Measurements from ENCODE around the gene TSN. TPM values are rescaled to one million over a fixed set of nuclear protein-coding genes. Genes with fewer than 3 reads are reported as not detected.

Gene TSN
- total RNA-seq: 64.1 and 65.2 TPM in 2 replicates

DNA sequence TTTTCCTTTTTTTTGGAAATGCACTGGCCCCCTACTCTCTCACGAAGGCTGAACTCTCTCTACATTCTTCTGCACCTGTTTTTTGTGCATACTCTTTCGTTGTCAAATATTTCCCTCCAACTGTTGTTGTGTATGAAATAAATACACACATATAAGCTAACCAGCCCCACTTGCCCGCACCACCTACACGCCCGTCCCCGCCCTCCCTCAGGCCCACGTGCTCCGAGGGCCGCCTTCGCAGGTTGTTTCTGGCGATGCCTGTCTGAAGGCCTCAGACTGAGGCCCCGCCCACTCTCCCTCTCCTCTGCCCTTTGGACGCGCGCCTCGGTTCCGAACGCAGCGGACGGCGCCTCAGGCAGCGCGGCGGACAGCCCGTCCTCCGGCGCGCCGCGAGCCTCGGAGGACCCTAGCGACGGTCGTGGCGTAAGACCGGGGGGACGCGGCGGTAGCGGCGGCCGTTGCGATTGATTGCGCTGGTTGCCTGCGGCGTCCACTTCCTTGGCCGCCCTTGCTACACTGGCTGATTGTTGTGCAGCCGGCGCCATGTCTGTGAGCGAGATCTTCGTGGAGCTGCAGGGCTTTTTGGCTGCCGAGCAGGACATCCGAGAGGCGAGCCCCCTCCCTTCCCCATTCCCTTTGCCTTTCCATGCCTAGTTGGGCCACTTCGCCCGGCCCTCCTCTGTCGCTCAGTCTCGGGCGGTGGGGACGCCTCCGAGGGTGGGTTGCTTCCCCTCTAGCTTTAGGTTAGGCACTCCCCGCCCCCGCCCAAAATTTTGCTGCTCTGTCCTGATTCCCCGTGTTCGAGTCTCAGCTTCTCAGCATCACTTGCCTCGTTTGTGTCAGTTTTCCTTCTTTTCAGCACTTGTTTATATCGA, at the start of gene TSN:
TSN (plus strand) TSS at position 415 of the 875 bp plus-strand sequence; CDS start at position 544, 129 bp downstream.
- TF ChIP-seq, protein P1, sequence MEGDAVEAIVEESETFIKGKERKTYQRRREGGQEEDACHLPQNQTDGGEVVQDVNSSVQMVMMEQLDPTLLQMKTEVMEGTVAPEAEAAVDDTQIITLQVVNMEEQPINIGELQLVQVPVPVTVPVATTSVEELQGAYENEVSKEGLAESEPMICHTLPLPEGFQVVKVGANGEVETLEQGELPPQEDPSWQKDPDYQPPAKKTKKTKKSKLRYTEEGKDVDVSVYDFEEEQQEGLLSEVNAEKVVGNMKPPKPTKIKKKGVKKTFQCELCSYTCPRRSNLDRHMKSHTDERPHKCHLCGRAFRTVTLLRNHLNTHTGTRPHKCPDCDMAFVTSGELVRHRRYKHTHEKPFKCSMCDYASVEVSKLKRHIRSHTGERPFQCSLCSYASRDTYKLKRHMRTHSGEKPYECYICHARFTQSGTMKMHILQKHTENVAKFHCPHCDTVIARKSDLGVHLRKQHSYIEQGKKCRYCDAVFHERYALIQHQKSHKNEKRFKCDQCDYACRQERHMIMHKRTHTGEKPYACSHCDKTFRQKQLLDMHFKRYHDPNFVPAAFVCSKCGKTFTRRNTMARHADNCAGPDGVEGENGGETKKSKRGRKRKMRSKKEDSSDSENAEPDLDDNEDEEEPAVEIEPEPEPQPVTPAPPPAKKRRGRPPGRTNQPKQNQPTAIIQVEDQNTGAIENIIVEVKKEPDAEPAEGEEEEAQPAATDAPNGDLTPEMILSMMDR (IDR thresholded peaks at IDR 0.05; ENCODE audit: insufficient read depth, low read length, poor library complexity, severe bottlenecking): no peak
- DNase-seq (ENCODE audit: low read depth): peak; percentile 82
- Histone ChIP-seq H3K36me3 (ENCODE audit: control insufficient read depth, insufficient read depth, low read length) (no peaks in the 10 kb centered on the region), H3K27me3 (ENCODE audit: control insufficient read depth, insufficient read depth, low read length) (no peaks in the 10 kb centered on the region), H3K4me3 (ENCODE audit: low read depth, low read length) (peak within 1 kb of the TSS; percentile 90)

DNA sequence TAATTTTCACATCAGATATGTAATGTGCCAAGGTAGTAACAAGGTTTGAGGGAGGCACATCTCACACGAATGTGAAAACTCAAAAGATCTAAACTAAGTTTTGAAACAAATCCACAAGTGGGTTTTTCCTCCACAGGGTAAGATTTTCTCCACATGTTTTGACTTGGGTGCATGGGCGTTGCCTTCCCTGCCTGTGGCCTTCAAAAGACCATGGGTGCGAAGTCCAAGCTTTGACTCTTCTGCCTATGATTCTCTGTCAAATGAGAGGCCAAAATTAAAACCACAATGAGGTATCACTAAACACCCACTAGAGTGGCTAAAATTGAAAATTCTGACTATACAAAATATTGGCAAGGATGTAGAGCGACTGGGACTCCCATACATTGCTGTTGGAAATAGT, 49.5 kb upstream of the TSN start:
- no peak for DNase-seq (ENCODE audit: low read depth)
- TF ChIP-seq, protein P1 (IDR thresholded peaks at IDR 0.05; ENCODE audit: insufficient read depth, low read length, poor library complexity, severe bottlenecking): no peak
- H3K36me3 ChIP-seq (ENCODE audit: control insufficient read depth, insufficient read depth, low read length): no peaks in the 10 kb centered on the region
- H3K4me3 ChIP-seq (ENCODE audit: low read depth, low read length): no peak overlapping the region
- H3K27me3 ChIP-seq (ENCODE audit: control insufficient read depth, insufficient read depth, low read length): no peaks in the 10 kb centered on the region

DNA sequence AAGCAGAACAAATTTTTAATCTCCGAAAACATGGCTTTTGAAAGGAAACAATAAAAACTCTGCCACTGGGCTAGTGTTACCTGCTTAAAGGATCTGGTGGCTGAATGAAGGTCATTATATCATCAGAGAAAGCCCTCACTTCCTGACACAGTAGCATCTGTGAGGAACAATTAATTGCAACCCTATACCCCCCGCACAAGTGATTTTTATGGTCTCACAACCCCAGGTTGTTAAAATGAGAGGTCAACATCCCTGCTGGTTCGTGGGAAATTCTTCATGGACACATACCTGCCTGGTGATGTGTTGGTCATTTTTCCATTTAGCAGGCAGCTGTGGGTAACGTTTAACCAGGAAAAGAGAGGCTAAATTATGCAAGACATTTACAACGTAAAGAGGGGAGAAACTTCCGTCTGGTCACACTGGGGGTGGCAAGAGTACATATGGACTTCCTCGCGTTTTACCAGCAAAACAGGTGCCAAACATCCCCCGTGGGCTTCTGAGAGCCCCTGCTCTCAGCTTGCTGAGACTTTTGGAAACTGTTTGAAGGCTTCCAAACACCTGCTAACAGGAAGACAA, 48.0 kb upstream of the TSN start:
- H3K36me3 ChIP-seq (ENCODE audit: control insufficient read depth, insufficient read depth, low read length): no peaks in the 10 kb centered on the region
- TF ChIP-seq, protein P1 (IDR thresholded peaks at IDR 0.05; ENCODE audit: insufficient read depth, low read length, poor library complexity, severe bottlenecking): no peak
- peak; percentile 97 for DNase-seq (ENCODE audit: low read depth)
- H3K27me3 ChIP-seq (ENCODE audit: control insufficient read depth, insufficient read depth, low read length): no peaks in the 10 kb centered on the region
- no peak overlapping the region for H3K4me3 ChIP-seq (ENCODE audit: low read depth, low read length)

DNA sequence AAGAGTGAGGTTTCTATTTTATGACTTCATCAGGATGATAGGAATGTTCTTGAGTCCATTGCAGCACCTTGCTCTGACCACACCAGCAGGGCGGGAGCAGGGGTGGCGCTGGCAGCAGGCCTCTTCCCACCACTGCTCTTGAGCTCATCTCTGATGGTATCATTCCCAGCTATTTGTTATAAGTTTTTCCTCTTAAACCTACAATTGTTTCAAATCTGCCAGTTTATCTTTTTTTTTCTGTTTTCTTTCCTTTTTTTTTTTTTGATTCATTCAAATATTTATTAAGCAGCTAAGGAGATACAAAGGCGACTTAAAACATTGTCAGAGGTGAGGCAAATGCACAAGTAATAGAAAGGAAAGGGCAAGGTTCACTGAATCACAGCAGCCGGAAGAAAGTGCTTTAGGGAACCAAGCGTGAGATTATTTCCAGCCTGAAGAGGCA, 47.5 kb upstream of the TSN start:
- peak; percentile 89 for DNase-seq (ENCODE audit: low read depth)
- TF ChIP-seq, protein P1 (IDR thresholded peaks at IDR 0.05; ENCODE audit: insufficient read depth, low read length, poor library complexity, severe bottlenecking): no peak
- Histone ChIP-seq H3K36me3 (ENCODE audit: control insufficient read depth, insufficient read depth, low read length) (no peaks in the 10 kb centered on the region), H3K27me3 (ENCODE audit: control insufficient read depth, insufficient read depth, low read length) (no peaks in the 10 kb centered on the region), H3K4me3 (ENCODE audit: low read depth, low read length) (no peak overlapping the region)

DNA sequence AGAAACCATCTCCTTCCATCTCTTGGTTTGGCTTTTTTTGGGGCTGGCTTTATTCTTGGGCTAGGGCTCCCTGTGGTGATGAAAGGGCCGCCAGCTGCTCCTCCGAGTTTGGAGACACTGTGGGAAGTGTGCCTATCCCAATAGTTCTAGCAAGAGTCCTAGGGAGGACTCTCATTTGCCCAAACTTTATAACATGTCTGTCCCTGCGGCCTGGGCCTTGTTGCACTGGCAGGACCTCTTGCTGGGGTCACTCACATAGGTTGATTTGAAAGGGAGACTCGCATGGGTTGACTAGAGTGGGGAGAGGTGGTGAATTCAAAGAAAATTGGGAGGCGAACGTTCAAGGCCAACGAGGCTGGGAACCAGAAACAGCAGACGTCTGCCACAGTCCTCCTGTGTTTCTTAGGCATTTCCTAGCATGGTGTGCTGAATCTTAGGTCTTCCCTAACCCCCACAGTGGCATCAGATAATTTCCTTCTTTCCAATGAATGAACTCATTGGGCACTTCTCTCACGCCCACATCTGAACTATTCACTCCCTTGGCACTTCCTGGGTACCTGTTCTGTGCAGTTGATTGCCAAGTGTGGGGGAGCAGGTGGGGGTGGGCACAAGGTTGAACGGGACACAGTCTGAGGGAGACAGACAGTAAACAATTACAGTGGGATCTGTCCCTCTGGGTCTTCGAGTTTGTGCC, 45.5 kb upstream of the TSN start:
- Histone ChIP-seq H3K27me3 (ENCODE audit: control insufficient read depth, insufficient read depth, low read length) (no peaks in the 10 kb centered on the region), H3K36me3 (ENCODE audit: control insufficient read depth, insufficient read depth, low read length) (no peaks in the 10 kb centered on the region), H3K4me3 (ENCODE audit: low read depth, low read length) (no peak overlapping the region)
- TF ChIP-seq, protein P1 (IDR thresholded peaks at IDR 0.05; ENCODE audit: insufficient read depth, low read length, poor library complexity, severe bottlenecking): no peak
- DNase-seq (ENCODE audit: low read depth): no peak
